ENCODE data around the gene RBM15B.
"Not testable (repeated sequence)": the region's sequence is repeated elsewhere in the genome, so short reads cannot be mapped to it uniquely, and the experiment has no call there.

- TF ChIP-seq POLR2AphosphoS5 (IDR thresholded peaks at IDR 0.05); CTCF (IDR thresholded peaks at IDR 0.05; ENCODE audit: poor library complexity, severe bottlenecking); EP300 (conservative IDR thresholded peaks at IDR 0.05; ENCODE audit: poor library complexity, severe bottlenecking); SMC3 (conservative IDR thresholded peaks at IDR 0.05; ENCODE audit: poor library complexity); REST (IDR thresholded peaks at IDR 0.05; ENCODE audit: borderline replicate concordance); TAF1 (IDR thresholded peaks at IDR 0.05; ENCODE audit: low read depth); EZH2 (IDR thresholded peaks at IDR 0.05; ENCODE audit: borderline replicate concordance, insufficient read depth, low read length, poor library complexity, severe bottlenecking); MXI1 (conservative IDR thresholded peaks at IDR 0.05; ENCODE audit: poor library complexity, severe bottlenecking); RAD21 (conservative IDR thresholded peaks at IDR 0.05): not testable (repeated sequence)
Measured at GRCh38 chr3:51368276-51368675, 22.8 kb upstream of the RBM15B start.
